ENCODE measurements around the gene KIRREL1. TPM values are rescaled to one million over a fixed set of nuclear protein-coding genes. Genes with fewer than 3 reads are reported as not detected.

KIRREL1 gene
- total RNA-seq, 1 experiment from 2014 or later = 42.4 TPM

GRCh38 chr1:158055854-158056253, 62.4 kb downstream of the KIRREL1 start (continued):
- no peak for TF ChIP-seq MLX (CRISPR knock-in tag; IDR thresholded peaks at IDR 0.05)

GRCh38 chr1:158056498-158056897, 63.1 kb downstream of the KIRREL1 start:
- TF ChIP-seq NFYB (CRISPR knock-in tag; conservative IDR thresholded peaks at IDR 0.05; ENCODE audit: low read depth) = no peak
- TF ChIP-seq IRF1 (CRISPR knock-in tag; IDR thresholded peaks at IDR 0.05) = no peak
- no peak for TF ChIP-seq ESRRA (CRISPR knock-in tag; IDR thresholded peaks at IDR 0.05; ENCODE audit: borderline replicate concordance)
- no peak for TF ChIP-seq PRDM15 (CRISPR knock-in tag; IDR thresholded peaks at IDR 0.05)
- H3K27me3 Mint-ChIP-seq (ENCODE audit: low read depth) = no peaks in the 10 kb centered on the region
- H3K9me3 Mint-ChIP-seq = no peaks in the 10 kb centered on the region
- H3K4me3 Mint-ChIP-seq = no peak overlapping the region
- no peak for DNase-seq (ENCODE audit: low spot score)
- H3K27ac Mint-ChIP-seq = no peak overlapping the region
- H3K36me3 Mint-ChIP-seq = no peaks in the 10 kb centered on the region
- ATAC-seq = no peak
- ChIA-PET POLR2A (no interaction called here), CTCF (interaction anchor here (1.0 to 4.3 kb wide), 4 partner anchors 21 to 64 kb away, joined by 3 to 14 read pairs (median 4); no protein-coding TSS in a partner anchor)
- H3K4me1 Mint-ChIP-seq = peaks cover 67% of the 10 kb centered on the region

- ChIA-PET POLR2A (interaction anchor here (0.8 kb wide), 1 partner anchor 24 kb away, joined by 3 read pairs; no protein-coding TSS in a partner anchor), CTCF (interaction anchor here (0.8 to 2.4 kb wide), 11 partner anchors 16 to 90 kb away, joined by 3 to 12 read pairs (median 5); no protein-coding TSS in a partner anchor)
- H3K4me1 Mint-ChIP-seq = peaks cover 59% of the 10 kb centered on the region
- no peak for DNase-seq (ENCODE audit: low spot score)
- H3K27ac Mint-ChIP-seq = no peak overlapping the region
- TF ChIP-seq PRRX2 (CRISPR knock-in tag; IDR thresholded peaks at IDR 0.05) (no peak), MYBL2 (CRISPR knock-in tag; IDR thresholded peaks at IDR 0.05) (no peak), FOXP4 (CRISPR knock-in tag; IDR thresholded peaks at IDR 0.05) (no peak), RORB (CRISPR knock-in tag; IDR thresholded peaks at IDR 0.05) (no peak), FOXP1 (CRISPR knock-in tag; IDR thresholded peaks at IDR 0.05; ENCODE audit: borderline replicate concordance) (no peak), ZNF423 (CRISPR knock-in tag; IDR thresholded peaks at IDR 0.05) (no peak), ZNF138 (CRISPR knock-in tag; conservative IDR thresholded peaks at IDR 0.05) (no peak), SP1 (CRISPR knock-in tag; conservative IDR thresholded peaks at IDR 0.05) (no peak), GABPB1 (CRISPR knock-in tag; IDR thresholded peaks at IDR 0.05) (no peak), ZNF121 (CRISPR knock-in tag; IDR thresholded peaks at IDR 0.05) (no peak), ATF2 (CRISPR knock-in tag; IDR thresholded peaks at IDR 0.05; ENCODE audit: borderline replicate concordance, low read depth) (no peak), ATF6 (CRISPR knock-in tag; IDR thresholded peaks at IDR 0.05) (no peak)
- no peak for ATAC-seq
- H3K9me3 Mint-ChIP-seq = no peaks in the 10 kb centered on the region
- no peak overlapping the region for H3K4me3 Mint-ChIP-seq
- no peaks in the 10 kb centered on the region for H3K27me3 Mint-ChIP-seq (ENCODE audit: low read depth)
- peaks cover 1% of the 10 kb centered on the region; the same call in 1 of the 2 replicates for H3K36me3 Mint-ChIP-seq
These were observed 65.0 kb downstream of the KIRREL1 start for GRCh38 chr1:158058237-158058985.

All from WTC11 (cell line).